GM12878 (cell line): ENCODE results near the gene IL18R1.

ENCODE experiments used
- CBFB ChIP-seq: IDR thresholded peaks from 2 replicates; pipeline ENCODE4 v1.6.1; 2016; ENCODE audit warnings: antibody characterized with exemption, low read depth
- CEBPB ChIP-seq, 2 experiments: fragments of 150-350 bp in 1 of 2; IDR thresholded peaks; 2 replicates each; pipeline ENCODE4 v1.6.1; 2012 to 2014; ENCODE audit warnings: low read depth in 2 of 2, low read length in 2 of 2, borderline replicate concordance in 1 of 2, inconsistent platforms in 1 of 2
- E2F4 ChIP-seq: IDR thresholded peaks from 2 replicates; pipeline ENCODE4 v1.6.1; 2012; ENCODE audit warnings: low read depth, low read length, improper control_type of control experiment
- EP300 ChIP-seq, 2 experiments: fragments of 150-350 bp in 1 of 2; IDR thresholded peaks; 2 replicates each; pipeline ENCODE4 v1.6.1; 2011 to 2012; ENCODE audit warnings: low read depth in 2 of 2, low read length in 2 of 2, borderline replicate concordance in 1 of 2, improper control_type of control experiment in 1 of 2, inconsistent platforms in 1 of 2; ENCODE audit not compliant: control insufficient read depth in 1 of 2
- EZH2 ChIP-seq: IDR thresholded peaks from 2 replicates; pipeline ENCODE4 v1.6.1; 2012; ENCODE audit warnings: low read depth, mild to moderate bottlenecking, control low read depth, inconsistent platforms, low read length, borderline replicate concordance; ENCODE audit not compliant: control insufficient read depth
- MYB ChIP-seq: fragments of 150-350 bp; IDR thresholded peaks from 2 replicates; pipeline ENCODE4 v1.6.1; 2014; ENCODE audit warnings: mild to moderate bottlenecking, low read depth, low read length, borderline replicate concordance
- NFYB ChIP-seq: IDR thresholded peaks from 2 replicates; pipeline ENCODE4 v1.6.1; 2011; ENCODE audit warnings: low read depth, mild to moderate bottlenecking, low read length, improper control_type of control experiment, moderate library complexity; ENCODE audit not compliant: insufficient read depth
- POLR2A ChIP-seq: IDR thresholded peaks from 2 replicates; pipeline ENCODE4 v1.6.1; 2011; ENCODE audit warnings: low read depth, mild to moderate bottlenecking, low read length
- RFX5 ChIP-seq: IDR thresholded peaks from 2 replicates; pipeline ENCODE4 v1.6.1; 2011; ENCODE audit warnings: low read depth, low read length, improper control_type of control experiment
- SMC3 ChIP-seq: IDR thresholded peaks from 2 replicates; pipeline ENCODE4 v1.6.1; 2011; ENCODE audit warnings: low read length, improper control_type of control experiment, borderline replicate concordance
- TAF1 ChIP-seq: IDR thresholded peaks from 2 replicates; pipeline ENCODE4 v1.6.1; 2011; ENCODE audit warnings: mild to moderate bottlenecking, low read depth, low read length, borderline replicate concordance
- YBX1 ChIP-seq: fragments of 450-650 bp; IDR thresholded peaks from 2 replicates; pipeline ENCODE4 v1.6.1; 2016; ENCODE audit warnings: antibody characterized with exemption
- TF ChIP-seq, protein P1 (sequence below): fragments of 450-650 bp; IDR thresholded peaks from 2 replicates; pipeline ENCODE4 v1.6.1; 2017; ENCODE audit warnings: antibody characterized with exemption, mild to moderate bottlenecking, moderate library complexity
- TF ChIP-seq, protein P2 (sequence below), 3 experiments: IDR thresholded peaks in 2 of 3; conservative IDR thresholded peaks in 1 of 3; 2 replicates each; pipeline ENCODE4 v1.5.1; 2011; ENCODE audit warnings: low read depth in 3 of 3, low read length in 3 of 3, mild to moderate bottlenecking in 3 of 3, control low read depth in 2 of 3, moderate library complexity in 2 of 3, inconsistent platforms in 1 of 3, mixed read lengths in 1 of 3; ENCODE audit not compliant: control insufficient read depth in 2 of 3, insufficient read depth in 1 of 3; ENCODE audit errors: extremely low read depth in 1 of 3

- TF ChIP-seq RFX5 (no peak), MYB (no peak), CEBPB (IDR thresholded peaks at IDR 0.05; ENCODE audit: borderline replicate concordance in 1 of 2, low read depth in 2 of 2, low read length in 2 of 2) (no peak), POLR2A (no peak), NFYB (no peak), E2F4 (no peak), YBX1 (no peak), TAF1 (no peak), EP300 (IDR thresholded peaks at IDR 0.05; ENCODE audit: borderline replicate concordance in 1 of 2, control insufficient read depth in 1 of 2, low read depth in 2 of 2, low read length in 2 of 2) (no peak), CBFB (no peak), EZH2 (no peak), SMC3 (no peak)
- TF ChIP-seq, protein P1, sequence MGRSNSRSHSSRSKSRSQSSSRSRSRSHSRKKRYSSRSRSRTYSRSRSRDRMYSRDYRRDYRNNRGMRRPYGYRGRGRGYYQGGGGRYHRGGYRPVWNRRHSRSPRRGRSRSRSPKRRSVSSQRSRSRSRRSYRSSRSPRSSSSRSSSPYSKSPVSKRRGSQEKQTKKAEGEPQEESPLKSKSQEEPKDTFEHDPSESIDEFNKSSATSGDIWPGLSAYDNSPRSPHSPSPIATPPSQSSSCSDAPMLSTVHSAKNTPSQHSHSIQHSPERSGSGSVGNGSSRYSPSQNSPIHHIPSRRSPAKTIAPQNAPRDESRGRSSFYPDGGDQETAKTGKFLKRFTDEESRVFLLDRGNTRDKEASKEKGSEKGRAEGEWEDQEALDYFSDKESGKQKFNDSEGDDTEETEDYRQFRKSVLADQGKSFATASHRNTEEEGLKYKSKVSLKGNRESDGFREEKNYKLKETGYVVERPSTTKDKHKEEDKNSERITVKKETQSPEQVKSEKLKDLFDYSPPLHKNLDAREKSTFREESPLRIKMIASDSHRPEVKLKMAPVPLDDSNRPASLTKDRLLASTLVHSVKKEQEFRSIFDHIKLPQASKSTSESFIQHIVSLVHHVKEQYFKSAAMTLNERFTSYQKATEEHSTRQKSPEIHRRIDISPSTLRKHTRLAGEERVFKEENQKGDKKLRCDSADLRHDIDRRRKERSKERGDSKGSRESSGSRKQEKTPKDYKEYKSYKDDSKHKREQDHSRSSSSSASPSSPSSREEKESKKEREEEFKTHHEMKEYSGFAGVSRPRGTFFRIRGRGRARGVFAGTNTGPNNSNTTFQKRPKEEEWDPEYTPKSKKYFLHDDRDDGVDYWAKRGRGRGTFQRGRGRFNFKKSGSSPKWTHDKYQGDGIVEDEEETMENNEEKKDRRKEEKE = no peak
- TF ChIP-seq, protein P2, sequence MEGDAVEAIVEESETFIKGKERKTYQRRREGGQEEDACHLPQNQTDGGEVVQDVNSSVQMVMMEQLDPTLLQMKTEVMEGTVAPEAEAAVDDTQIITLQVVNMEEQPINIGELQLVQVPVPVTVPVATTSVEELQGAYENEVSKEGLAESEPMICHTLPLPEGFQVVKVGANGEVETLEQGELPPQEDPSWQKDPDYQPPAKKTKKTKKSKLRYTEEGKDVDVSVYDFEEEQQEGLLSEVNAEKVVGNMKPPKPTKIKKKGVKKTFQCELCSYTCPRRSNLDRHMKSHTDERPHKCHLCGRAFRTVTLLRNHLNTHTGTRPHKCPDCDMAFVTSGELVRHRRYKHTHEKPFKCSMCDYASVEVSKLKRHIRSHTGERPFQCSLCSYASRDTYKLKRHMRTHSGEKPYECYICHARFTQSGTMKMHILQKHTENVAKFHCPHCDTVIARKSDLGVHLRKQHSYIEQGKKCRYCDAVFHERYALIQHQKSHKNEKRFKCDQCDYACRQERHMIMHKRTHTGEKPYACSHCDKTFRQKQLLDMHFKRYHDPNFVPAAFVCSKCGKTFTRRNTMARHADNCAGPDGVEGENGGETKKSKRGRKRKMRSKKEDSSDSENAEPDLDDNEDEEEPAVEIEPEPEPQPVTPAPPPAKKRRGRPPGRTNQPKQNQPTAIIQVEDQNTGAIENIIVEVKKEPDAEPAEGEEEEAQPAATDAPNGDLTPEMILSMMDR (IDR thresholded peaks at IDR 0.05 in 2 of 3, conservative IDR thresholded peaks at IDR 0.05 in 1 of 3; ENCODE audit: control insufficient read depth in 2 of 3, extremely low read depth in 1 of 3, insufficient read depth in 1 of 3, low read depth in 3 of 3, low read length in 3 of 3) = no peak
These were observed 5.3 kb upstream of the IL18R1 start for GRCh38 chr2:102350137-102350793.
